Measurements from ENCODE around the gene CDK19.
"Not testable (repeated sequence)": the region's sequence is repeated elsewhere in the genome, so short reads cannot be mapped to it uniquely, and the experiment has no call there.

CDK19 gene

GRCh38 chr6:110581679-110582078, 233.6 kb downstream of the CDK19 start:
- DNase-seq (ENCODE audit: low read depth) = peak; percentile 38

GRCh38 chr6:110577596-110578167, 237.6 kb downstream of the CDK19 start:
- not testable (repeated sequence) for DNase-seq (ENCODE audit: low read depth)

- DNase-seq (ENCODE audit: low read depth) = no peak
Measured at GRCh38 chr6:110575925-110576463, 239.3 kb downstream of the CDK19 start.

- no peak for DNase-seq (ENCODE audit: low read depth)
Measured at GRCh38 chr6:110574817-110575216, 240.5 kb downstream of the CDK19 start.

- no peak for DNase-seq (ENCODE audit: low read depth)
Measured at GRCh38 chr6:110573537-110573936, 241.7 kb downstream of the CDK19 start.

- DNase-seq (ENCODE audit: low read depth) = no peak
Measured at GRCh38 chr6:110573136-110573535, 242.1 kb downstream of the CDK19 start.

- DNase-seq (ENCODE audit: low read depth) = no peak
Measured at GRCh38 chr6:110567957-110568696, 247.1 kb downstream of the CDK19 start.

GRCh38 chr6:110566346-110567125, 248.7 kb downstream of the CDK19 start:
- DNase-seq (ENCODE audit: low read depth) = peak; percentile 55

- no peak for DNase-seq (ENCODE audit: low read depth)
Measured at GRCh38 chr6:110564703-110565421, 250.4 kb downstream of the CDK19 start.

GRCh38 chr6:110563711-110564110, 251.6 kb downstream of the CDK19 start:
- DNase-seq (ENCODE audit: low read depth) = no peak

GRCh38 chr6:110562316-110562915, 252.9 kb downstream of the CDK19 start:
- DNase-seq (ENCODE audit: low read depth) = no peak

GRCh38 chr6:110561696-110562095, 253.6 kb downstream of the CDK19 start:
- no peak for DNase-seq (ENCODE audit: low read depth)

GRCh38 chr6:110561008-110561396, 254.3 kb downstream of the CDK19 start:
- no peak for DNase-seq (ENCODE audit: low read depth)

- no peak for DNase-seq (ENCODE audit: low read depth)
Measured at GRCh38 chr6:110560239-110561007, 254.8 kb downstream of the CDK19 start.

All from EH (cell line).